Right hindlimb (tissue), 1 donor: ENCODE data around the gene NDUFS5.
"Not testable (repeated sequence)": the region's sequence is repeated elsewhere in the genome, so short reads cannot be mapped to it uniquely, and the experiment has no call there.

Experiments
- DNase-seq: peaks from one replicate; pipeline ENCODE4 v3.0.0-alpha.2; 2018

Gene NDUFS5

GRCh38 chr1:39016604-39017171, 9.5 kb upstream of the NDUFS5 start:
- no peak for DNase-seq

- DNase-seq = no peak
Observed at GRCh38 chr1:39017266-39017665, 8.9 kb upstream of the NDUFS5 start.

GRCh38 chr1:39020494-39020893, 5.7 kb upstream of the NDUFS5 start:
- DNase-seq = not testable (repeated sequence)

- DNase-seq = no peak
Observed at GRCh38 chr1:39021426-39021825, 4.7 kb upstream of the NDUFS5 start.

GRCh38 chr1:39023140-39023539, 3.0 kb upstream of the NDUFS5 start:
- no peak for DNase-seq

- no peak for DNase-seq
Observed at GRCh38 chr1:39026866-39027507, 837 bp downstream of the NDUFS5 start.

GRCh38 chr1:39034114-39034654, 8.0 kb downstream of the NDUFS5 start:
- no peak for DNase-seq

GRCh38 chr1:39036678-39037077, 10.5 kb downstream of the NDUFS5 start:
- no peak for DNase-seq

- DNase-seq = no peak
Observed at GRCh38 chr1:39043513-39043912, 17.4 kb downstream of the NDUFS5 start.

- DNase-seq = no peak
Observed at GRCh38 chr1:39044762-39045161, 18.6 kb downstream of the NDUFS5 start.

GRCh38 chr1:39045231-39045630, 19.1 kb downstream of the NDUFS5 start:
- DNase-seq = no peak

- no peak for DNase-seq
Observed at GRCh38 chr1:39046613-39047210, 20.6 kb downstream of the NDUFS5 start.

- DNase-seq = no peak
Observed at GRCh38 chr1:39047374-39048229, 21.5 kb downstream of the NDUFS5 start.

- no peak for DNase-seq
Observed at GRCh38 chr1:39048745-39049370, 22.7 kb downstream of the NDUFS5 start.

GRCh38 chr1:39050001-39050400, 23.9 kb downstream of the NDUFS5 start:
- no peak for DNase-seq

- DNase-seq = not testable (repeated sequence)
Observed at GRCh38 chr1:39051193-39051850, 25.2 kb downstream of the NDUFS5 start.

- DNase-seq = no peak
Observed at GRCh38 chr1:39051956-39052355, 25.8 kb downstream of the NDUFS5 start.

- DNase-seq = not testable (repeated sequence)
Observed at GRCh38 chr1:39055213-39055710, 29.1 kb downstream of the NDUFS5 start.

- not testable (repeated sequence) for DNase-seq
Observed at GRCh38 chr1:39061516-39061915, 35.4 kb downstream of the NDUFS5 start.

GRCh38 chr1:39061951-39062350, 35.8 kb downstream of the NDUFS5 start:
- DNase-seq = no peak

- DNase-seq = no peak
Observed at GRCh38 chr1:39063191-39063590, 37.0 kb downstream of the NDUFS5 start.

GRCh38 chr1:39063775-39064174, 37.6 kb downstream of the NDUFS5 start:
- no peak for DNase-seq
